ENCODE data around the gene TMEM150B.
A peak's percentile ranks its signal among the peaks of the same experiment; 100 is the strongest.

TMEM150B gene

GRCh38 chr19:55304980-55305379 is 20.2 kb downstream of the TMEM150B start:
- H3K4me3 ChIP-seq (ENCODE audit: low read depth, low read length), result no peak overlapping the region
- DNase-seq (ENCODE audit: low read depth), result no peak
- TF ChIP-seq CTCF (IDR thresholded peaks at IDR 0.05; ENCODE audit: low read depth, low read length, missing control alignments), result no peak

GRCh38 chr19:55304279-55304978 is 20.7 kb downstream of the TMEM150B start:
- no peak for TF ChIP-seq CTCF (IDR thresholded peaks at IDR 0.05; ENCODE audit: low read depth, low read length, missing control alignments)
- no peak overlapping the region for H3K4me3 ChIP-seq (ENCODE audit: low read depth, low read length)
- no peak for DNase-seq (ENCODE audit: low read depth)

GRCh38 chr19:55303477-55303876 is 21.7 kb downstream of the TMEM150B start:
- no peak for TF ChIP-seq CTCF (IDR thresholded peaks at IDR 0.05; ENCODE audit: low read depth, low read length, missing control alignments)
- DNase-seq (ENCODE audit: low read depth), result no peak
- no peak overlapping the region for H3K4me3 ChIP-seq (ENCODE audit: low read depth, low read length)

GRCh38 chr19:55302318-55302703 is 22.8 kb downstream of the TMEM150B start:
- no peak for DNase-seq (ENCODE audit: low read depth)
- H3K4me3 ChIP-seq (ENCODE audit: low read depth, low read length), result peak overlapping the region; percentile 29
- no peak for TF ChIP-seq CTCF (IDR thresholded peaks at IDR 0.05; ENCODE audit: low read depth, low read length, missing control alignments)

- DNase-seq (ENCODE audit: low read depth), result no peak
- TF ChIP-seq CTCF (IDR thresholded peaks at IDR 0.05; ENCODE audit: low read depth, low read length, missing control alignments), result peak; percentile 98
- peak overlapping the region; percentile 29 for H3K4me3 ChIP-seq (ENCODE audit: low read depth, low read length)
Observed at GRCh38 chr19:55301459-55302317, 23.5 kb downstream of the TMEM150B start.

GRCh38 chr19:55300886-55301458 is 24.2 kb downstream of the TMEM150B start:
- no peak overlapping the region for H3K4me3 ChIP-seq (ENCODE audit: low read depth, low read length)
- no peak for TF ChIP-seq CTCF (IDR thresholded peaks at IDR 0.05; ENCODE audit: low read depth, low read length, missing control alignments)
- no peak for DNase-seq (ENCODE audit: low read depth)

Data from GM12864 (cell line).